ENCODE results near the gene CLHC1.

- no peak for TF ChIP-seq POLR2AphosphoS5 (IDR thresholded peaks at IDR 0.05; ENCODE audit: low read depth, low read length)
- no peak for TF ChIP-seq POLR2A (IDR thresholded peaks at IDR 0.05; ENCODE audit: low read depth, low read length)
- no peak for TF ChIP-seq TAF1 (IDR thresholded peaks at IDR 0.05; ENCODE audit: borderline replicate concordance, low read depth, low read length)
Measured at GRCh38 chr2:55173438-55174054, 58.5 kb downstream of the CLHC1 start.
